ENCODE data around the gene EFCAB6.

Gene EFCAB6

GRCh38 chr22:43828998-43829782 is 17.1 kb upstream of the EFCAB6 start:
- no peak for DNase-seq

- no peak for DNase-seq
These were observed 16.6 kb upstream of the EFCAB6 start for GRCh38 chr22:43828725-43828997.

- no peak for DNase-seq
These were observed 16.0 kb upstream of the EFCAB6 start for GRCh38 chr22:43827926-43828724.

GRCh38 chr22:43827003-43827735 is 15.1 kb upstream of the EFCAB6 start:
- no peak for DNase-seq

GRCh38 chr22:43826142-43827002 is 14.3 kb upstream of the EFCAB6 start:
- no peak for DNase-seq

- DNase-seq: no peak
These were observed 13.5 kb upstream of the EFCAB6 start for GRCh38 chr22:43825651-43826050.

GRCh38 chr22:43824724-43825420 is 12.8 kb upstream of the EFCAB6 start:
- no peak for DNase-seq

GRCh38 chr22:43823911-43824665 is 12.0 kb upstream of the EFCAB6 start:
- DNase-seq: no peak

GRCh38 chr22:43823353-43823908 is 11.3 kb upstream of the EFCAB6 start:
- DNase-seq: no peak

- no peak for DNase-seq
These were observed 9.7 kb upstream of the EFCAB6 start for GRCh38 chr22:43821606-43822425.

- DNase-seq: no peak
These were observed 8.7 kb upstream of the EFCAB6 start for GRCh38 chr22:43820651-43821305.

- DNase-seq: no peak
These were observed 8.0 kb upstream of the EFCAB6 start for GRCh38 chr22:43819931-43820640.

- no peak for DNase-seq
These were observed 7.4 kb upstream of the EFCAB6 start for GRCh38 chr22:43819421-43819921.

GRCh38 chr22:43818981-43819380 is 6.9 kb upstream of the EFCAB6 start:
- DNase-seq: no peak

GRCh38 chr22:43817402-43817801 is 5.3 kb upstream of the EFCAB6 start:
- no peak for DNase-seq

- DNase-seq: no peak
These were observed 2.2 kb upstream of the EFCAB6 start for GRCh38 chr22:43814264-43814663.

GRCh38 chr22:43812890-43813289 is 785 bp upstream of the EFCAB6 start:
- no peak for DNase-seq

- DNase-seq: no peak
These were observed 342 bp downstream of the EFCAB6 start for GRCh38 chr22:43811777-43812148.
